HEK293 (cell line): ENCODE results near the gene BCAP31.

Experiments
- CTCF ChIA-PET: fragments of 350-600 bp; formaldehyde crosslinking; extraction: SDS; loops from one replicate; lab custom pipeline; 2021; ENCODE audit warnings: antibody characterized with exemption; lab: Yijun Ruan, JAX
- POLR2A ChIA-PET: fragments of 300-600 bp; formaldehyde crosslinking; extraction: SDS; loops from one replicate; lab custom pipeline; 2020; ENCODE audit warnings: antibody characterized with exemption, inconsistent platforms; lab: Yijun Ruan, JAX
- H3K27ac ChIP-seq: fragments of 200-500 bp; sonication (Bioruptor generic); 2 replicates; pipeline ENCODE4 v1.5.1; 2014; ENCODE audit warnings: low read depth, low read length, control low read depth, inconsistent platforms; ENCODE audit errors: extremely low read depth
- H3K36me3 ChIP-seq, 2 experiments: fragments of 200-500 bp in 1 of 2; sonication (Bioruptor generic) in 1 of 2; 1 replicate in 1 of 2; 2 replicates in 1 of 2; pipeline ENCODE4 v1.5.1; 2014 to 2017; ENCODE audit warnings: inconsistent platforms in 2 of 2, low read length in 2 of 2; ENCODE audit not compliant: control insufficient read depth in 2 of 2, insufficient read depth in 1 of 2
- H3K4me1 ChIP-seq: fragments of 200-500 bp; sonication (Bioruptor generic); 2 replicates; pipeline ENCODE4 v1.5.1; 2014; ENCODE audit warnings: mild to moderate bottlenecking, low read length, inconsistent platforms; ENCODE audit not compliant: control insufficient read depth, insufficient read depth
- H3K4me3 ChIP-seq: 2 replicates; pipeline ENCODE4 v1.5.1; 2011; ENCODE audit warnings: low read depth, mild to moderate bottlenecking, control low read depth, low read length, moderate library complexity
- H3K9me3 ChIP-seq: fragments of 200-500 bp; sonication (Bioruptor generic); 2 replicates; pipeline ENCODE4 v1.5.1; 2014; ENCODE audit warnings: low read depth, low read length, inconsistent platforms; ENCODE audit not compliant: control insufficient read depth, insufficient read depth
- GLIS1 ChIP-seq: fragments of 450-650 bp; formaldehyde crosslinking; IDR thresholded peaks from 2 replicates; pipeline ENCODE4 v1.5.1; 2016; ENCODE audit warnings: missing biosample characterization, missing genetic modification characterization
- GLIS2 ChIP-seq: fragments of 450-650 bp; formaldehyde crosslinking; IDR thresholded peaks from 2 replicates; pipeline ENCODE4 v1.5.1; 2016; ENCODE audit warnings: missing biosample characterization, missing genetic modification characterization
- HOXA7 ChIP-seq: sonication (generic); formaldehyde crosslinking; IDR thresholded peaks from 2 replicates; pipeline ENCODE4 v1.8.1; 2022; ENCODE audit warnings: missing genetic modification reagents, borderline replicate concordance
- IKZF3 ChIP-seq: fragments of 450-650 bp; IDR thresholded peaks from 2 replicates; pipeline ENCODE4 v1.5.0; 2018; ENCODE audit warnings: missing biosample characterization, mild to moderate bottlenecking, missing genetic modification characterization, moderate library complexity
- OSR2 ChIP-seq: fragments of 450-650 bp; formaldehyde crosslinking; IDR thresholded peaks from 2 replicates; pipeline ENCODE4 v1.5.1; 2016; ENCODE audit warnings: missing biosample characterization, missing genetic modification characterization
- OVOL3 ChIP-seq: fragments of 450-650 bp; formaldehyde crosslinking; IDR thresholded peaks from 2 replicates; pipeline ENCODE4 v1.5.1; 2016; ENCODE audit warnings: missing biosample characterization, missing genetic modification characterization
- SP2 ChIP-seq: fragments of 450-650 bp; formaldehyde crosslinking; IDR thresholded peaks from 2 replicates; pipeline ENCODE4 v1.5.1; 2016; ENCODE audit warnings: missing biosample characterization, missing genetic modification characterization
- SP3 ChIP-seq: fragments of 450-650 bp; formaldehyde crosslinking; IDR thresholded peaks from 2 replicates; pipeline ENCODE4 v1.5.1; 2016; ENCODE audit warnings: missing biosample characterization, missing genetic modification characterization
- ZBTB20 ChIP-seq: fragments of 450-650 bp; formaldehyde crosslinking; IDR thresholded peaks from 2 replicates; pipeline ENCODE4 v1.5.1; 2016; ENCODE audit warnings: missing biosample characterization, missing genetic modification characterization
- ZBTB8A ChIP-seq: fragments of 450-650 bp; formaldehyde crosslinking; IDR thresholded peaks from 2 replicates; pipeline ENCODE4 v1.5.1; 2016; ENCODE audit warnings: missing biosample characterization, missing genetic modification characterization
- ZIC2 ChIP-seq: fragments of 450-650 bp; formaldehyde crosslinking; IDR thresholded peaks from 2 replicates; pipeline ENCODE4 v1.5.1; 2016; ENCODE audit warnings: missing biosample characterization, missing genetic modification characterization
- ZNF366 ChIP-seq: fragments of 450-650 bp; formaldehyde crosslinking; conservative IDR thresholded peaks from 2 replicates; pipeline ENCODE4 v1.5.1; 2016; ENCODE audit warnings: missing biosample characterization, missing genetic modification characterization
- ZNF394 ChIP-seq: fragments of 450-650 bp; formaldehyde crosslinking; IDR thresholded peaks from 2 replicates; pipeline ENCODE4 v1.5.1; 2016; ENCODE audit warnings: missing biosample characterization, missing genetic modification characterization, mild to moderate bottlenecking, moderate library complexity, borderline replicate concordance
- ZNF423 ChIP-seq: fragments of 450-650 bp; formaldehyde crosslinking; IDR thresholded peaks from 2 replicates; pipeline ENCODE4 v1.5.1; 2016; ENCODE audit warnings: missing biosample characterization, missing genetic modification characterization
- ZNF510 ChIP-seq: fragments of 450-650 bp; formaldehyde crosslinking; IDR thresholded peaks from 2 replicates; pipeline ENCODE4 v1.5.1; 2018; ENCODE audit warnings: mild to moderate bottlenecking, missing genetic modification characterization, missing biosample characterization; ENCODE audit not compliant: insufficient replicate concordance
- ZNF596 ChIP-seq: fragments of 450-650 bp; IDR thresholded peaks from 2 replicates; pipeline ENCODE4 v1.5.0; 2018; ENCODE audit warnings: missing biosample characterization, mild to moderate bottlenecking, missing genetic modification characterization, moderate library complexity
- ZNF664 ChIP-seq: fragments of 450-650 bp; formaldehyde crosslinking; IDR thresholded peaks from 2 replicates; pipeline ENCODE4 v1.5.1; 2016; ENCODE audit warnings: missing biosample characterization, missing genetic modification characterization
- TF ChIP-seq, protein P1 (sequence below): fragments of 450-650 bp; formaldehyde crosslinking; IDR thresholded peaks from 2 replicates; pipeline ENCODE4 v1.5.1; 2017; ENCODE audit warnings: missing biosample characterization, missing genetic modification characterization
- TF ChIP-seq, protein P2 (sequence below): fragments of 450-650 bp; formaldehyde crosslinking; optimal IDR thresholded peaks from 2 replicates; pipeline ENCODE3; 2016; ENCODE audit warnings: missing biosample characterization, mild to moderate bottlenecking, missing genetic modification characterization
- TF ChIP-seq, protein P3 (sequence below): fragments of 450-650 bp; formaldehyde crosslinking; IDR thresholded peaks from 2 replicates; pipeline ENCODE4 v1.5.1; 2016; ENCODE audit warnings: missing biosample characterization, missing genetic modification characterization
- TF ChIP-seq, protein P4 (sequence below): fragments of 450-650 bp; formaldehyde crosslinking; conservative IDR thresholded peaks from 2 replicates; pipeline ENCODE4 v1.5.1; 2016; ENCODE audit warnings: low read depth, missing biosample characterization, missing genetic modification characterization

Gene BCAP31

DNA sequence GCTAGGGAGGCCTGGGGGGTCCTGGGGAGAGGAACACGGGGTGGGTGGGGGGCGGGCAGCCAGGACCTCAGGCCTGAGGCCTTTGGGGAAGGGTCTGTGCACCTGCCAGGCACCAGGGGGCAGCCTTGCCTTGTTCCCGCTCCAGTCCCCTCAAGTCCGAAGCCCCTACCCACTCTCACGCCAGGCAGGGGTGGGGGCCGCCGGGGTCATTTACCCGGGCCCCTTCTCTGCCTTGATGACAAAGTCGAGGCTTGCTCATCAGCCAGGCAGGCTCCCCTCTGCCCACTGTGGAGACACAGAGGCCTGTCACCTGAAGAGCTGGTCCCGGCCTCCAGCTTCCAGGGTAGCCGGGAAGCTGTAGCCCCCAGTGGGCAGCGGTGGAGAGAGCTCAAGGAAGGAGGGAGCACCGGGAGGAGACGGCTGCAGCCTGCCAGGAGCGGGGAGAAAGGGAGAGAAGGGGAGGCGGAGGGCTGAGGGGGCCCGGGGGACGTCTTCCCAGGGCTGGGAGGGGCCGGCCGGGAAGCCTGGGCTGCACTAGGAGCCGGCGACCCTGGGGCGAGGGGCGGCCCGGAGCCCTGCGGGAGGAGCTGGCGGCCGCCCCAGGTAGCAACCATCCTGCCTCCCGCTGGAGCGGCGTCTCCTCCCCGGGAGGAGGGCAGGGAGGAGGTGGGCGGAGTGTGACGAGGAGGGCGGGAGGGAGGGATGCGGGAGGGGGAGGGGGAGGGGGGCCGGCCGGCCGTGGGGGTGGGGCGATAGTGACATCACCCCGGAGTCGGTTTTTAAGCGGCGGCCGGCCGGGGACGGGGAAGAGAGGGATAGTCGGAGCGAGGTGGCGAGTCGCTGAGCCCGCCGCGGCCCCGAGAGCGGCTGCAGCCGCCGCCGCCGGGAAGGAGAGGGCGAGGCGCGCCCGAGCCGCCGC, 36.8 kb downstream of the BCAP31 start, which contains the start of gene SLC6A8:
SLC6A8 (plus strand) TSS at position 806 of the 919 bp plus-strand sequence. CDS start 649 bp downstream, outside the sequence.
- CTCF ChIA-PET, result interaction anchor here (0.6 to 3.0 kb wide), 5 partner anchors 18 to 90 kb away, joined by 3 to 15 read pairs (median 3); no protein-coding TSS in a partner anchor
- peak within 1 kb of the TSS; percentile 73; the same call in 1 of the 2 replicates for H3K27ac ChIP-seq
- H3K4me3 ChIP-seq, result peak within 1 kb of the TSS; percentile 57
- TF ChIP-seq GLIS1, result peak; percentile 39; the same call in 1 of the 2 replicates
- no peak for TF ChIP-seq ZNF596 (tag by site-specific recombination)
- peak; percentile 25 for TF ChIP-seq SP2 (tag by site-specific recombination)
- no peak for TF ChIP-seq HOXA7 (CRISPR knock-in tag)
- peak; percentile 59 for TF ChIP-seq GLIS2
- TF ChIP-seq ZBTB8A (tag by site-specific recombination), result peak; percentile 40; the same call in 1 of the 2 replicates
- peak; percentile 59 for TF ChIP-seq IKZF3 (tag by site-specific recombination)
- peak; percentile 57 for TF ChIP-seq ZNF366 (tag by site-specific recombination)
- peak; percentile 45; the same call in 1 of the 2 replicates for TF ChIP-seq ZBTB20 (tag by site-specific recombination)
- peak; percentile 25; the same call in 1 of the 2 replicates for TF ChIP-seq SP3
- TF ChIP-seq, protein P1, sequence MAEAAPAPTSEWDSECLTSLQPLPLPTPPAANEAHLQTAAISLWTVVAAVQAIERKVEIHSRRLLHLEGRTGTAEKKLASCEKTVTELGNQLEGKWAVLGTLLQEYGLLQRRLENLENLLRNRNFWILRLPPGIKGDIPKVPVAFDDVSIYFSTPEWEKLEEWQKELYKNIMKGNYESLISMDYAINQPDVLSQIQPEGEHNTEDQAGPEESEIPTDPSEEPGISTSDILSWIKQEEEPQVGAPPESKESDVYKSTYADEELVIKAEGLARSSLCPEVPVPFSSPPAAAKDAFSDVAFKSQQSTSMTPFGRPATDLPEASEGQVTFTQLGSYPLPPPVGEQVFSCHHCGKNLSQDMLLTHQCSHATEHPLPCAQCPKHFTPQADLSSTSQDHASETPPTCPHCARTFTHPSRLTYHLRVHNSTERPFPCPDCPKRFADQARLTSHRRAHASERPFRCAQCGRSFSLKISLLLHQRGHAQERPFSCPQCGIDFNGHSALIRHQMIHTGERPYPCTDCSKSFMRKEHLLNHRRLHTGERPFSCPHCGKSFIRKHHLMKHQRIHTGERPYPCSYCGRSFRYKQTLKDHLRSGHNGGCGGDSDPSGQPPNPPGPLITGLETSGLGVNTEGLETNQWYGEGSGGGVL (tag by site-specific recombination), result peak; percentile 65
- peak; percentile 51; the same call in 1 of the 2 replicates for TF ChIP-seq OSR2 (tag by site-specific recombination)
- TF ChIP-seq, protein P2, sequence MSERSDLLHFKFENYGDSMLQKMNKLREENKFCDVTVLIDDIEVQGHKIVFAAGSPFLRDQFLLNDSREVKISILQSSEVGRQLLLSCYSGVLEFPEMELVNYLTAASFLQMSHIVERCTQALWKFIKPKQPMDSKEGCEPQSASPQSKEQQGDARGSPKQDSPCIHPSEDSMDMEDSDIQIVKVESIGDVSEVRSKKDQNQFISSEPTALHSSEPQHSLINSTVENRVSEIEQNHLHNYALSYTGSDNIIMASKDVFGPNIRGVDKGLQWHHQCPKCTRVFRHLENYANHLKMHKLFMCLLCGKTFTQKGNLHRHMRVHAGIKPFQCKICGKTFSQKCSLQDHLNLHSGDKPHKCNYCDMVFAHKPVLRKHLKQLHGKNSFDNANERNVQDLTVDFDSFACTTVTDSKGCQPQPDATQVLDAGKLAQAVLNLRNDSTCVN, result peak; percentile 18
- TF ChIP-seq, protein P3, sequence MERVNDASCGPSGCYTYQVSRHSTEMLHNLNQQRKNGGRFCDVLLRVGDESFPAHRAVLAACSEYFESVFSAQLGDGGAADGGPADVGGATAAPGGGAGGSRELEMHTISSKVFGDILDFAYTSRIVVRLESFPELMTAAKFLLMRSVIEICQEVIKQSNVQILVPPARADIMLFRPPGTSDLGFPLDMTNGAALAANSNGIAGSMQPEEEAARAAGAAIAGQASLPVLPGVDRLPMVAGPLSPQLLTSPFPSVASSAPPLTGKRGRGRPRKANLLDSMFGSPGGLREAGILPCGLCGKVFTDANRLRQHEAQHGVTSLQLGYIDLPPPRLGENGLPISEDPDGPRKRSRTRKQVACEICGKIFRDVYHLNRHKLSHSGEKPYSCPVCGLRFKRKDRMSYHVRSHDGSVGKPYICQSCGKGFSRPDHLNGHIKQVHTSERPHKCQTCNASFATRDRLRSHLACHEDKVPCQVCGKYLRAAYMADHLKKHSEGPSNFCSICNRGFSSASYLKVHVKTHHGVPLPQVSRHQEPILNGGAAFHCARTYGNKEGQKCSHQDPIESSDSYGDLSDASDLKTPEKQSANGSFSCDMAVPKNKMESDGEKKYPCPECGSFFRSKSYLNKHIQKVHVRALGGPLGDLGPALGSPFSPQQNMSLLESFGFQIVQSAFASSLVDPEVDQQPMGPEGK (tag by site-specific recombination), result peak; percentile 71
- TF ChIP-seq OVOL3, result no peak
- no peak for TF ChIP-seq ZNF664 (tag by site-specific recombination)
- TF ChIP-seq ZNF394 (tag by site-specific recombination), result peak; percentile 41; the same call in 1 of the 2 replicates
- peak; percentile 57 for TF ChIP-seq ZIC2
- TF ChIP-seq ZNF510 (tag by site-specific recombination), result no peak
- TF ChIP-seq, protein P4, sequence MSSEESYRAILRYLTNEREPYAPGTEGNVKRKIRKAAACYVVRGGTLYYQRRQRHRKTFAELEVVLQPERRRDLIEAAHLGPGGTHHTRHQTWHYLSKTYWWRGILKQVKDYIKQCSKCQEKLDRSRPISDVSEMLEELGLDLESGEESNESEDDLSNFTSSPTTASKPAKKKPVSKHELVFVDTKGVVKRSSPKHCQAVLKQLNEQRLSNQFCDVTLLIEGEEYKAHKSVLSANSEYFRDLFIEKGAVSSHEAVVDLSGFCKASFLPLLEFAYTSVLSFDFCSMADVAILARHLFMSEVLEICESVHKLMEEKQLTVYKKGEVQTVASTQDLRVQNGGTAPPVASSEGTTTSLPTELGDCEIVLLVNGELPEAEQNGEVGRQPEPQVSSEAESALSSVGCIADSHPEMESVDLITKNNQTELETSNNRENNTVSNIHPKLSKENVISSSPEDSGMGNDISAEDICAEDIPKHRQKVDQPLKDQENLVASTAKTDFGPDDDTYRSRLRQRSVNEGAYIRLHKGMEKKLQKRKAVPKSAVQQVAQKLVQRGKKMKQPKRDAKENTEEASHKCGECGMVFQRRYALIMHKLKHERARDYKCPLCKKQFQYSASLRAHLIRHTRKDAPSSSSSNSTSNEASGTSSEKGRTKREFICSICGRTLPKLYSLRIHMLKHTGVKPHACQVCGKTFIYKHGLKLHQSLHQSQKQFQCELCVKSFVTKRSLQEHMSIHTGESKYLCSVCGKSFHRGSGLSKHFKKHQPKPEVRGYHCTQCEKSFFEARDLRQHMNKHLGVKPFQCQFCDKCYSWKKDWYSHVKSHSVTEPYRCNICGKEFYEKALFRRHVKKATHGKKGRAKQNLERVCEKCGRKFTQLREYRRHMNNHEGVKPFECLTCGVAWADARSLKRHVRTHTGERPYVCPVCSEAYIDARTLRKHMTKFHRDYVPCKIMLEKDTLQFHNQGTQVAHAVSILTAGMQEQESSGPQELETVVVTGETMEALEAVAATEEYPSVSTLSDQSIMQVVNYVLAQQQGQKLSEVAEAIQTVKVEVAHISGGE (tag by site-specific recombination), result no peak
- 0 out of 2 replicates have a peak, but pooled peaks have one; percentile 36 for TF ChIP-seq ZNF423 (tag by site-specific recombination)
- no peaks in the 10 kb centered on the region for H3K9me3 ChIP-seq
- H3K36me3 ChIP-seq, result peaks cover 0 to 30% of the 10 kb centered on the region in 2 experiments; a peak in 1 of 3 replicates
- POLR2A ChIA-PET, result interaction anchor here (0.6 to 1.0 kb wide), 8 partner anchors 18 to 363 kb away, joined by 3 to 4 read pairs (median 4); no protein-coding TSS in a partner anchor
- no peaks in the 10 kb centered on the region for H3K4me1 ChIP-seq
